Measurements from ENCODE around the gene RBP7.

GRCh38 chr1:10019561-10019960 lies 22.5 kb downstream of the RBP7 start:
- TF ChIP-seq CTCF (IDR thresholded peaks at IDR 0.05; ENCODE audit: insufficient read depth, low read length) (no peak), GABPA (IDR thresholded peaks at IDR 0.05; ENCODE audit: low read depth) (no peak)
